Endothelial cell of umbilical vein (primary cell): ENCODE measurements around the gene ZNF474. TPM values are rescaled to one million over a fixed set of nuclear protein-coding genes. Genes with fewer than 3 reads are reported as not detected.

Source experiments
- BruUV-seq: library from RNA; stranded (reverse); fragments of 400-500 nt; replicated peaks from 2 replicates; lab custom pipeline; 2021; lab: Mats Ljungman, UMichigan
- CTCF ChIA-PET: fragments of 300-600, 350-600 bp; sonication (Branson Sonifier 250); formaldehyde crosslinking; loops from one replicate; lab custom pipeline; 2021; ENCODE audit warnings: antibody characterized with exemption, inconsistent platforms; lab: Charles Lee
- POLR2A ChIA-PET: fragments of 300-600, 350-600 bp; sonication (Branson Sonifier 250); formaldehyde crosslinking; loops from one replicate; lab custom pipeline; 2021; ENCODE audit warnings: antibody characterized with exemption, inconsistent platforms; lab: Charles Lee
- DNase-seq: peaks from one replicate; pipeline ENCODE4 v3.0.0-alpha.2; 2011; ENCODE audit warnings: low read depth, low spot score
- FAIRE-seq: peaks from 2 replicates; lab custom pipeline; 2011; peaks lifted over from hg19 to GRCh38; lab: Jason Lieb, UNC
- H2AFZ ChIP-seq: 2 replicates; pipeline ENCODE4 v1.6.0; 2012; ENCODE audit warnings: low read depth, low read length, control low read depth, inconsistent platforms
- H3K27ac ChIP-seq: 2 replicates; pipeline ENCODE4 v1.5.1; 2011; ENCODE audit warnings: low read depth, mild to moderate bottlenecking, control low read depth, low read length, moderate library complexity; ENCODE audit not compliant: insufficient read depth
- H3K27me3 ChIP-seq, 2 experiments: 2 replicates each; pipeline versions ENCODE4 v1.6.0 to v1.6.1; 2011; ENCODE audit warnings: low read length in 2 of 2, mixed read lengths in 1 of 2; ENCODE audit not compliant: control insufficient read depth in 2 of 2, insufficient read depth in 2 of 2
- H3K36me3 ChIP-seq, 2 experiments: 2 replicates in 1 of 2; 3 replicates in 1 of 2; pipeline ENCODE4 v1.5.1; 2011; ENCODE audit warnings: low read length in 2 of 2, mild to moderate bottlenecking in 1 of 2, moderate library complexity in 1 of 2; ENCODE audit not compliant: control insufficient read depth in 2 of 2, insufficient read depth in 2 of 2; ENCODE audit errors: extremely low read depth in 1 of 2
- H3K4me1 ChIP-seq: 3 replicates; pipeline ENCODE4 v1.5.1; 2011; ENCODE audit warnings: mild to moderate bottlenecking, low read length; ENCODE audit not compliant: control insufficient read depth, insufficient read depth; ENCODE audit errors: extremely low read depth
- H3K4me2 ChIP-seq: 2 replicates; pipeline ENCODE4 v1.6.1; 2011; ENCODE audit warnings: low read length, control low read depth, mixed read lengths; ENCODE audit not compliant: insufficient read depth
- H3K4me3 ChIP-seq, 3 experiments: fragments of 200-600 bp in 1 of 3; sonication (generic), shearing (Covaris generic) in 1 of 3; replicated peaks in 1 of 3; 2 replicates each; pipeline ENCODE4 v1.5.1; 2011 to 2016; ENCODE audit warnings: control low read depth in 3 of 3, low read length in 3 of 3, mild to moderate bottlenecking in 2 of 3, inconsistent platforms in 1 of 3, low read depth in 1 of 3, moderate library complexity in 1 of 3; ENCODE audit not compliant: insufficient read depth in 1 of 3
- H3K79me2 ChIP-seq: 2 replicates; pipeline ENCODE4 v1.6.0; 2012; ENCODE audit warnings: low read length, inconsistent platforms; ENCODE audit not compliant: control insufficient read depth, insufficient read depth
- H3K9ac ChIP-seq: replicated peaks from 2 replicates; pipeline ENCODE3; 2011; ENCODE audit warnings: low read length, control low read depth; ENCODE audit not compliant: insufficient read depth; ENCODE audit errors: extremely low read depth
- H3K9me1 ChIP-seq: replicated peaks from 3 replicates; pipeline ENCODE4 v1.6.0; 2011; ENCODE audit warnings: mild to moderate bottlenecking, low read length; ENCODE audit not compliant: control insufficient read depth, insufficient read depth; ENCODE audit errors: extremely low read depth
- H3K9me3 ChIP-seq: replicated peaks from 2 replicates; pipeline ENCODE4 v1.5.1; 2012; ENCODE audit warnings: low read length, inconsistent platforms; ENCODE audit not compliant: control insufficient read depth, insufficient read depth
- H4K20me1 ChIP-seq: replicated peaks from 2 replicates; pipeline ENCODE3; 2011; ENCODE audit warnings: mild to moderate bottlenecking, low read length; ENCODE audit not compliant: control insufficient read depth, insufficient read depth; ENCODE audit errors: extremely low read depth
- EZH2 ChIP-seq: IDR thresholded peaks from 2 replicates; pipeline ENCODE4 v1.6.1; 2012; ENCODE audit warnings: borderline replicate concordance, low read depth, mild to moderate bottlenecking, moderate library complexity, low read length, inconsistent platforms; ENCODE audit not compliant: severe bottlenecking
- FOS ChIP-seq: IDR thresholded peaks from 2 replicates; pipeline ENCODE4 v1.6.1; 2011; ENCODE audit warnings: mild to moderate bottlenecking, low read length, moderate library complexity, borderline replicate concordance; ENCODE audit not compliant: insufficient read depth
- GATA2 ChIP-seq: IDR thresholded peaks from 2 replicates; pipeline ENCODE4 v1.7.0; 2011; ENCODE audit warnings: low read depth, mild to moderate bottlenecking, moderate library complexity, mixed read lengths, low read length; ENCODE audit not compliant: insufficient read length, insufficient read depth
- JUN ChIP-seq: IDR thresholded peaks from 2 replicates; pipeline ENCODE4 v1.6.1; 2011; ENCODE audit warnings: borderline replicate concordance, low read depth; ENCODE audit not compliant: insufficient read length, insufficient read depth
- MAX ChIP-seq: IDR thresholded peaks from 2 replicates; pipeline ENCODE4 v1.6.1; 2011; ENCODE audit not compliant: insufficient read depth, insufficient read length
- MYC ChIP-seq: IDR thresholded peaks from one replicate; pipeline ENCODE4 v1.6.1; 2011; ENCODE audit warnings: mild to moderate bottlenecking, low read depth, low read length
- POLR2A ChIP-seq: IDR thresholded peaks from 2 replicates; pipeline ENCODE4 v1.6.1; 2012; ENCODE audit warnings: low read depth, mild to moderate bottlenecking, control low read depth, low read length
- POLR2AphosphoS5 ChIP-seq: IDR thresholded peaks from 2 replicates; pipeline ENCODE4 v1.6.1; 2012; ENCODE audit warnings: low read depth, mild to moderate bottlenecking, control low read depth, low read length, moderate library complexity; ENCODE audit not compliant: insufficient read depth
- dilution Hi-C: fragments of 300-500 bp; cut with MboI; formaldehyde crosslinking; loops from one replicate; pipeline ENCODE4 v1.15.0; 2019; ENCODE audit warnings: low sequenced_read_pairs; ENCODE audit not compliant: extremely low pct_ligation_motif_present
- intact Hi-C: fragments of 100-400 bp; cut with micrococcal nuclease; formaldehyde crosslinking; loops from one replicate; pipeline ENCODE4 v1.10.0; 2022
- polyA plus RNA-seq, 4 experiments: library from polyadenylated mRNA; depleted of rRNA in 3 of 4; stranded (reverse) in 3 of 4; unstranded in 1 of 4; fragments of >200 nt; gene quantifications; 2 replicates each; pipeline versions ENCODE4 v1.2.1 to v1.2.3, GENCODE V29; 2011 to 2012; ENCODE audit warnings: missing spikeins in 1 of 4
- total RNA-seq: library from RNA; stranded (reverse); gene quantifications from 2 replicates; pipeline ENCODE4 v1.2.3, GENCODE V29; 2021
- TF ChIP-seq, protein P1 (sequence below), 2 donors: IDR thresholded peaks; 1 replicate in 1 of 2; 2 replicates in 1 of 2; pipeline ENCODE4 v1.5.1; 2011; ENCODE audit warnings: low read length in 2 of 2, mild to moderate bottlenecking in 2 of 2, moderate library complexity in 2 of 2, control low read depth in 1 of 2, inconsistent platforms in 1 of 2, low read depth in 1 of 2; ENCODE audit not compliant: insufficient read depth in 1 of 2; ENCODE audit errors: extremely low read depth in 1 of 2

The ZNF474 gene
- total and polyA plus RNA-seq, 2 donors (not counting 3 experiments of a cell fraction or from before 2014, with no cell fraction given), result 0.03 TPM; not detected in 1

DNA sequence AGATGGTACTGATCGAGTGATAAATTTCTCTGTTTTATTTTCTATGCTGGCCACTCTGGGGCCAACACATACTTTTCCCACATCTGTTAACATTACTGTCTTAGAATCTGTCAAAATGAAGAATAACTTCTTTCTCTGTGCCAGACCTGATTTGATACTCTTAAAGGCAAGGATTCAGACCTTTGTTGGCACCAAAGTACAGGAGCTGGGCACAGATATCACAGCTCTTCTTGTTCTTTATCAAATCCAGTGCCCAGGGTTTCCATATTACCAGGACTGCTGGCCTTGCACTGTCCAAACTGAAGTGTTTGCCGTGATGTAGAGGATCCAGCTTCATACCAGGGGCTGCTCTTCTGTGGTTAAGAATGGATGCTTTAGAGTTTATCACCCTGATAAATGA lies 20.9 kb downstream of the ZNF474 start:
- Histone ChIP-seq H3K9me3 (no peaks in the 10 kb centered on the region), H2AFZ (no peak overlapping the region), H3K4me1 (peaks cover 7% of the 10 kb centered on the region), H3K27me3 (no peaks in the 10 kb centered on the region), H3K79me2 (no peaks in the 10 kb centered on the region), H4K20me1 (no peaks in the 10 kb centered on the region), H3K9me1 (no peaks in the 10 kb centered on the region), H3K4me3 (no peak overlapping the region), H3K27ac (no peak overlapping the region), H3K9ac (no peak overlapping the region), H3K36me3 (no peaks in the 10 kb centered on the region), H3K4me2 (no peak overlapping the region)
- dilution Hi-C loops, result no loop called here
- BruUV-seq, result no TSS peak
- ChIA-PET CTCF (interaction anchor here (1.4 kb wide), 1 partner anchor 13 kb away, joined by 3 read pairs; no protein-coding TSS in a partner anchor), POLR2A (no interaction called here)
- intact Hi-C loops, result no loop called here
- FAIRE-seq, result no peak
- TF ChIP-seq GATA2 (no peak), FOS (no peak), JUN (no peak), MAX (no peak), POLR2AphosphoS5 (no peak), MYC (no peak), EZH2 (no peak), POLR2A (no peak)
- TF ChIP-seq, protein P1, sequence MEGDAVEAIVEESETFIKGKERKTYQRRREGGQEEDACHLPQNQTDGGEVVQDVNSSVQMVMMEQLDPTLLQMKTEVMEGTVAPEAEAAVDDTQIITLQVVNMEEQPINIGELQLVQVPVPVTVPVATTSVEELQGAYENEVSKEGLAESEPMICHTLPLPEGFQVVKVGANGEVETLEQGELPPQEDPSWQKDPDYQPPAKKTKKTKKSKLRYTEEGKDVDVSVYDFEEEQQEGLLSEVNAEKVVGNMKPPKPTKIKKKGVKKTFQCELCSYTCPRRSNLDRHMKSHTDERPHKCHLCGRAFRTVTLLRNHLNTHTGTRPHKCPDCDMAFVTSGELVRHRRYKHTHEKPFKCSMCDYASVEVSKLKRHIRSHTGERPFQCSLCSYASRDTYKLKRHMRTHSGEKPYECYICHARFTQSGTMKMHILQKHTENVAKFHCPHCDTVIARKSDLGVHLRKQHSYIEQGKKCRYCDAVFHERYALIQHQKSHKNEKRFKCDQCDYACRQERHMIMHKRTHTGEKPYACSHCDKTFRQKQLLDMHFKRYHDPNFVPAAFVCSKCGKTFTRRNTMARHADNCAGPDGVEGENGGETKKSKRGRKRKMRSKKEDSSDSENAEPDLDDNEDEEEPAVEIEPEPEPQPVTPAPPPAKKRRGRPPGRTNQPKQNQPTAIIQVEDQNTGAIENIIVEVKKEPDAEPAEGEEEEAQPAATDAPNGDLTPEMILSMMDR (IDR thresholded peaks at IDR 0.05; ENCODE audit: extremely low read depth in 1 of 2, insufficient read depth in 1 of 2, low read depth in 1 of 2, low read length in 2 of 2), result no peak
- no peak for DNase-seq
